Activated CD4-positive, alpha-beta T cell treated with anti-CD3 and anti-CD28 coated beads for 1 hour (primary cell): ENCODE measurements around the gene RIPOR2.
"Not testable (repeated sequence)": the region's sequence is repeated elsewhere in the genome, so short reads cannot be mapped to it uniquely, and the experiment has no call there.

ENCODE experiments used
- DNase-seq: peaks from one replicate; pipeline ENCODE4 v3.0.0-alpha.2; 2020

The RIPOR2 gene

DNA sequence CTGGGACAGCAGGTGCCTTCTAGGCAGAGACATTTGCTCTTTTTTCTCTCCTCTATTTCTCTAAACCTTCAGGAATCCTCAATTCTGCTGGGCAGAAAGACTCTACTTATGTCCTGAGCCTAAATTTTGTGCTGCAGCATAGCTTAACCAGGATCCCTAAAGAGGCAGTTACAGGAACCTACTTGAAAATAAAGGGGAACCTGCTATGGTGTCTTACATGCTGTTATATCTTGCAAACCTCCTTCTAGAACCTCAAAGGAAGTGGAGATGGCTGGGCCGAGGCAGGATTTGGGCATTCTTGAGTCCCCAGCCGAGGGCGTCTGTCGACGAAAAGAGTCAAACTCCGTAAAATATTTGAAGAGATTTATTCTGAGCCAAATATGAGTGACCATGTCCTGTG, 178.1 kb downstream of the RIPOR2 start:
- DNase-seq = no peak

GRCh38 chr6:24755279-24755678, 180.5 kb downstream of the RIPOR2 start:
- DNase-seq = no peak

DNA sequence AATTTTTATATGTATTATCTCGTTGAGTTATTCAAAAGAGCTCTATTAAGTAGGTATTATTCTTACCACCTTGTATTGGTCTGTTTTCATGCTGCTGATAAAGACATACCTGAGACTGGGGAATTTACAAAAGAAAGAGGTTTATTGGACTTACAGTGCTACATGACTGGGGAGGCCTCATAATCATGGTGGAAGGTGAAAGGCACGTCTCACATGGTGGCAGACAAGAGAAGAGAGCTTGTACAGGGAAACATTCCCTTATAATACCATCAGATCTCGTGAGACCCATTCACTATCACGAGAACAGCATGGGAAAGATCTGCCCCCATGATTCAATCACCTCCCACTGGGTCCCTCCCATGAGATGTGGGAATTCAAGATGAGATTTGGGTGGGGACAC, 181.4 kb downstream of the RIPOR2 start:
- DNase-seq = not testable (repeated sequence)
